Measurements from ENCODE around the gene ATP10A.

- TF ChIP-seq, protein P1, sequence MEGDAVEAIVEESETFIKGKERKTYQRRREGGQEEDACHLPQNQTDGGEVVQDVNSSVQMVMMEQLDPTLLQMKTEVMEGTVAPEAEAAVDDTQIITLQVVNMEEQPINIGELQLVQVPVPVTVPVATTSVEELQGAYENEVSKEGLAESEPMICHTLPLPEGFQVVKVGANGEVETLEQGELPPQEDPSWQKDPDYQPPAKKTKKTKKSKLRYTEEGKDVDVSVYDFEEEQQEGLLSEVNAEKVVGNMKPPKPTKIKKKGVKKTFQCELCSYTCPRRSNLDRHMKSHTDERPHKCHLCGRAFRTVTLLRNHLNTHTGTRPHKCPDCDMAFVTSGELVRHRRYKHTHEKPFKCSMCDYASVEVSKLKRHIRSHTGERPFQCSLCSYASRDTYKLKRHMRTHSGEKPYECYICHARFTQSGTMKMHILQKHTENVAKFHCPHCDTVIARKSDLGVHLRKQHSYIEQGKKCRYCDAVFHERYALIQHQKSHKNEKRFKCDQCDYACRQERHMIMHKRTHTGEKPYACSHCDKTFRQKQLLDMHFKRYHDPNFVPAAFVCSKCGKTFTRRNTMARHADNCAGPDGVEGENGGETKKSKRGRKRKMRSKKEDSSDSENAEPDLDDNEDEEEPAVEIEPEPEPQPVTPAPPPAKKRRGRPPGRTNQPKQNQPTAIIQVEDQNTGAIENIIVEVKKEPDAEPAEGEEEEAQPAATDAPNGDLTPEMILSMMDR (IDR thresholded peaks at IDR 0.05): no peak
- no peak for TF ChIP-seq POLR2A (IDR thresholded peaks at IDR 0.05)
Observed at GRCh38 chr15:25871403-25871802, 8.3 kb upstream of the ATP10A start.

Measured in heart left ventricle (tissue), 13 donors.